ENCODE results near the gene RXFP2. TPM values are rescaled to one million over a fixed set of nuclear protein-coding genes. Genes with fewer than 3 reads are reported as not detected.

Gene RXFP2
- total RNA-seq, 2 donors from 2014 or later: not detected

- DNase-seq: no peak
- Mint-ChIP-seq H3K4me3 (no peak overlapping the region), H3K4me1 (peaks cover 9% of the 10 kb centered on the region), H3K9me3 (peaks cover 22% of the 10 kb centered on the region), H3K27me3 (ENCODE audit: insufficient read depth) (no peaks in the 10 kb centered on the region), H3K27ac (no peak overlapping the region), H3K36me3 (ENCODE audit: low read depth) (peaks cover 6% of the 10 kb centered on the region)
- H3K9ac ChIP-seq (ENCODE audit: extremely low read depth, low read length, poor library complexity, severe bottlenecking): no peak overlapping the region
- H3K4me3 ChIP-seq (ENCODE audit: low read length): no peak overlapping the region
- no peak overlapping the region for H3K27ac ChIP-seq (ENCODE audit: low read depth, low read length)
- no peaks in the 10 kb centered on the region for H3K36me3 ChIP-seq (ENCODE audit: control insufficient read depth, insufficient read depth, low read length)
- no peak for TF ChIP-seq CTCF (conservative IDR thresholded peaks at IDR 0.05)
- H3K4me1 ChIP-seq (ENCODE audit: control insufficient read depth, insufficient read depth, low read length): peaks cover 12% of the 10 kb centered on the region
- WGBS, 2 experiments (ENCODE audit: insufficient coverage in 1 of 2, insufficient read length in 1 of 2): 92 to 100% methylated on average over 2 to 3 of the region's 3 CpGs
- H3K27me3 ChIP-seq (ENCODE audit: control insufficient read depth, insufficient read depth, low read length, poor library complexity, severe bottlenecking): no peaks in the 10 kb centered on the region
- H3K9me3 ChIP-seq (ENCODE audit: control insufficient read depth, low read length): peaks cover 27% of the 10 kb centered on the region
Measured at GRCh38 chr13:31719214-31719613, 20.1 kb upstream of the RXFP2 start.

GRCh38 chr13:31722673-31723072, 16.7 kb upstream of the RXFP2 start:
- Histone ChIP-seq H3K9ac (ENCODE audit: extremely low read depth, low read length, poor library complexity, severe bottlenecking) (no peak overlapping the region), H3K4me1 (ENCODE audit: control insufficient read depth, insufficient read depth, low read length) (no peaks in the 10 kb centered on the region), H3K36me3 (ENCODE audit: control insufficient read depth, insufficient read depth, low read length) (no peaks in the 10 kb centered on the region), H3K27ac (ENCODE audit: low read depth, low read length) (no peak overlapping the region), H3K9me3 (ENCODE audit: control insufficient read depth, low read length) (peaks cover 5% of the 10 kb centered on the region), H3K4me3 (ENCODE audit: low read length) (no peak overlapping the region), H3K27me3 (ENCODE audit: control insufficient read depth, insufficient read depth, low read length, poor library complexity, severe bottlenecking) (no peaks in the 10 kb centered on the region)
- Mint-ChIP-seq H3K9me3 (no peaks in the 10 kb centered on the region), H3K4me3 (no peak overlapping the region), H3K27me3 (ENCODE audit: insufficient read depth) (no peaks in the 10 kb centered on the region), H3K36me3 (ENCODE audit: low read depth) (no peaks in the 10 kb centered on the region), H3K27ac (no peak overlapping the region), H3K4me1 (no peaks in the 10 kb centered on the region)
- DNase-seq: no peak
- WGBS, 2 experiments (ENCODE audit: insufficient coverage in 1 of 2, insufficient read length in 1 of 2): 96 to 97% methylated on average over 3 to 5 of the region's 5 CpGs
- no peak for TF ChIP-seq CTCF (conservative IDR thresholded peaks at IDR 0.05)

DNA sequence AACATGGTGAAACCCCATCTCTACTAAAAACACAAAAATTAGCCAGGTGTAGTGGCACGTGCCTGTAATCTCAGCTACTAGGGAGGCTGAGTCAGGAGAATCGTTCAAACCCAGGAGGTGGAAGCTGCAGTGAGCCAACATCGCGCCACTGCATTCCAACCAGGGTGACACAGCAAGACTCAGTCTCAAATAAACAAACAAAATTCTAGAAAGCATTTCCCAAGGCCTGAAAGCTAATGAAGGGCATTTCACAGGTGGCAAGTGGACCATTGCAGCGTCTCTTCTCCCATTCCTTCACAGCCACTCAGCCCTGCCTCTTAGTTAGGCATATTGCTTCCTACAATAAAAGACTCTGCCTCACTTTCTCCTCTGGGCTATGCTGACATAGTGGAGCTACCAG, 13.5 kb upstream of the RXFP2 start:
- Mint-ChIP-seq H3K27ac (no peak overlapping the region), H3K4me1 (no peaks in the 10 kb centered on the region), H3K9me3 (no peaks in the 10 kb centered on the region), H3K4me3 (no peak overlapping the region), H3K27me3 (ENCODE audit: insufficient read depth) (no peaks in the 10 kb centered on the region), H3K36me3 (ENCODE audit: low read depth) (no peaks in the 10 kb centered on the region)
- Histone ChIP-seq H3K27ac (ENCODE audit: low read depth, low read length) (no peak overlapping the region), H3K9me3 (ENCODE audit: control insufficient read depth, low read length) (no peaks in the 10 kb centered on the region), H3K4me1 (ENCODE audit: control insufficient read depth, insufficient read depth, low read length) (no peaks in the 10 kb centered on the region), H3K36me3 (ENCODE audit: control insufficient read depth, insufficient read depth, low read length) (no peaks in the 10 kb centered on the region), H3K9ac (ENCODE audit: extremely low read depth, low read length, poor library complexity, severe bottlenecking) (no peak overlapping the region), H3K4me3 (ENCODE audit: low read length) (no peak overlapping the region), H3K27me3 (ENCODE audit: control insufficient read depth, insufficient read depth, low read length, poor library complexity, severe bottlenecking) (no peaks in the 10 kb centered on the region)
- TF ChIP-seq CTCF (conservative IDR thresholded peaks at IDR 0.05): no peak
- 88 to 92% methylated on average over 5 of the region's 5 CpGs for WGBS, 2 experiments (ENCODE audit: insufficient coverage in 1 of 2, insufficient read length in 1 of 2)
- no peak for DNase-seq
